HEK293 (cell line): ENCODE measurements around the gene TOM1L2.

Experiments
- ZNF670 ChIP-seq: fragments of 450-650 bp; formaldehyde crosslinking; IDR thresholded peaks from 2 replicates; pipeline ENCODE4 v1.5.1; 2016; ENCODE audit warnings: missing biosample characterization, missing genetic modification characterization, low read depth
- TF ChIP-seq, protein P1 (sequence below): fragments of 450-650 bp; formaldehyde crosslinking; IDR thresholded peaks from 2 replicates; pipeline ENCODE4 v1.5.1; 2016; ENCODE audit warnings: missing biosample characterization, missing genetic modification characterization

DNA sequence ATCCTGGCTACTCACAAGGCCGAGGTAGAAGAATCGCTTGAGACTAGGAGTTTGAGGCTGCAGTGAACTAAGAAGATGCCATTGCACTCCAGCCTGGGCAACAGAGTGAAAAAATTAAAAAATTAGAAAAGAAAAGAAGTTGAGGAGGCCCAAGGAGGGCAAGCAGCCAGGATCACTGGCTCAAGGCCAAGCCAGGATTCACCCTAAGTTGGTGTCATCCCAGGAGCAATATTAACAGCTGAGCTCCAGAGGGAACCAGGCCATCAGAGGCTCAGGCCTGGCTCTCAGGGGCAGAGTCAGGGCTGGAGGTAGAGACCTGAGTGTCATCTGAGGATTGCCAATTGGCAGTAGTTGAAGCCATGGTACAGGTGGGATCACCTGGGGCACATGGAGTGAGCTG, 21.2 kb upstream of the TOM1L2 start:
- no peak for TF ChIP-seq ZNF670 (tag by site-specific recombination)
- TF ChIP-seq, protein P1, sequence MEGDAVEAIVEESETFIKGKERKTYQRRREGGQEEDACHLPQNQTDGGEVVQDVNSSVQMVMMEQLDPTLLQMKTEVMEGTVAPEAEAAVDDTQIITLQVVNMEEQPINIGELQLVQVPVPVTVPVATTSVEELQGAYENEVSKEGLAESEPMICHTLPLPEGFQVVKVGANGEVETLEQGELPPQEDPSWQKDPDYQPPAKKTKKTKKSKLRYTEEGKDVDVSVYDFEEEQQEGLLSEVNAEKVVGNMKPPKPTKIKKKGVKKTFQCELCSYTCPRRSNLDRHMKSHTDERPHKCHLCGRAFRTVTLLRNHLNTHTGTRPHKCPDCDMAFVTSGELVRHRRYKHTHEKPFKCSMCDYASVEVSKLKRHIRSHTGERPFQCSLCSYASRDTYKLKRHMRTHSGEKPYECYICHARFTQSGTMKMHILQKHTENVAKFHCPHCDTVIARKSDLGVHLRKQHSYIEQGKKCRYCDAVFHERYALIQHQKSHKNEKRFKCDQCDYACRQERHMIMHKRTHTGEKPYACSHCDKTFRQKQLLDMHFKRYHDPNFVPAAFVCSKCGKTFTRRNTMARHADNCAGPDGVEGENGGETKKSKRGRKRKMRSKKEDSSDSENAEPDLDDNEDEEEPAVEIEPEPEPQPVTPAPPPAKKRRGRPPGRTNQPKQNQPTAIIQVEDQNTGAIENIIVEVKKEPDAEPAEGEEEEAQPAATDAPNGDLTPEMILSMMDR (tag by site-specific recombination): no peak
